AG04449 (cell line): ENCODE data around the gene OXCT2.
"Not testable (repeated sequence)": the region's sequence is repeated elsewhere in the genome, so short reads cannot be mapped to it uniquely, and the experiment has no call there.

Source experiments
- CTCF ChIA-PET: fragments of 350-600 bp; formaldehyde crosslinking; extraction: SDS; loops from one replicate; lab custom pipeline; 2021; ENCODE audit warnings: antibody characterized with exemption; lab: Yijun Ruan, JAX
- POLR2A ChIA-PET: fragments of 400-600, 350-600 bp; formaldehyde crosslinking; extraction: SDS; loops from one replicate; lab custom pipeline; 2020; ENCODE audit warnings: antibody characterized with exemption, inconsistent platforms; lab: Yijun Ruan, JAX
- DNase-seq: peaks from one replicate; pipeline ENCODE4 v3.0.0-alpha.2; 2010; ENCODE audit warnings: low read depth, low spot score
- H3K4me3 ChIP-seq: 2 replicates; pipeline ENCODE4 v1.5.1; 2011; ENCODE audit warnings: low read depth, mild to moderate bottlenecking, control low read depth, low read length
- TF ChIP-seq, protein P1 (sequence below): IDR thresholded peaks from one replicate; pipeline ENCODE4 v1.5.1; 2011; ENCODE audit warnings: mild to moderate bottlenecking, moderate library complexity, low read length, control low read depth, inconsistent platforms; ENCODE audit not compliant: insufficient read depth; ENCODE audit errors: missing control alignments

The OXCT2 gene

DNA sequence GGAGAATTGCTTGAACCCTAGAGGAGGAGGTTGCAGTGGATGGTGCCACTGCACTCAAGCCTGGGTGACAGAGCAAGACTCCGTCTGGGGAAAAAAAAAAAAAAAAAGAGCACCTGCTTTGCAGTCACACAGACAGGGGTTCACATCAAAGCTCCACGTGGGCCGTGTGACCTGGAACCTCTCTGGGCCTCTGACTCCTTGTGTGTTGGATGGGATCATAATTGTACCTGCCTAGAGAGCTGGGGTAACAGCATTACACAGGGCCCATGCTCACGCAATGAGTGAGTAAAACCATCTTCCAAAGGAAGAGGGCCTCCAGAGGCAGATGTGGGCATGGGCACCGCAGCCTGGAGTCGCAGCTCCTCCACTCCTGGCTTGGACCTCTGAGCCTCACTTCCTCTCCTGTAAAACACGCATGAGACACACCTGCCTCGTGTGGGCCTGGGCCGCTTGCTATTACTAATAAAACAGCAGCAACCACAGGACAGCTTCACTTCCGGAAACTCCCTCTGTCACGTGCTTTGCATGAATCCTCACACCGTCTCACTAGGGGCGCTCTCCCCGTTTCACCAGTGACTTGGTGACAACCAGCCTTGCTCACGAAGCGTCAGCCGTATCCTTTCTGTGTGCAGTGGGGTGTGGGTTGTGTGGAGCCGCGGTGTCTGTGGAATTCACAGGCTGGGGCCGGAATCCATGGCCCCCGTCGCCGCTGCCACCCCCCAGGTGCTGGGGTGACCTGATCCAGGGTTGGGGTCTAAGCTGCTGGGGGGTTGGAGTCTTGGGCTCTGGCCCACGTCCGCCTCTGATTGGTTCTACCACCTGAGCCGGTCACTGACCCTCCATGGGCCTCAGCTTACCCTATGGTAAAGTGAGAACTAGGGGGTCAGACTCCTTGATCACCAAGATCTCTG is 28.0 kb upstream of the OXCT2 start:
- DNase-seq, H3K4me3 ChIP-seq: not testable (repeated sequence)
- ChIA-PET POLR2A (interaction anchor here (1.0 kb wide), 1 partner anchor 183 kb away, joined by 3 read pairs; no protein-coding TSS in a partner anchor), CTCF (interaction anchor here (0.8 to 5.8 kb wide), 21 partner anchors 8 to 240 kb away, joined by 3 to 41 read pairs (median 5); partner anchors contain the start of genes BMP8B and NT5C1A)
- TF ChIP-seq, protein P1, sequence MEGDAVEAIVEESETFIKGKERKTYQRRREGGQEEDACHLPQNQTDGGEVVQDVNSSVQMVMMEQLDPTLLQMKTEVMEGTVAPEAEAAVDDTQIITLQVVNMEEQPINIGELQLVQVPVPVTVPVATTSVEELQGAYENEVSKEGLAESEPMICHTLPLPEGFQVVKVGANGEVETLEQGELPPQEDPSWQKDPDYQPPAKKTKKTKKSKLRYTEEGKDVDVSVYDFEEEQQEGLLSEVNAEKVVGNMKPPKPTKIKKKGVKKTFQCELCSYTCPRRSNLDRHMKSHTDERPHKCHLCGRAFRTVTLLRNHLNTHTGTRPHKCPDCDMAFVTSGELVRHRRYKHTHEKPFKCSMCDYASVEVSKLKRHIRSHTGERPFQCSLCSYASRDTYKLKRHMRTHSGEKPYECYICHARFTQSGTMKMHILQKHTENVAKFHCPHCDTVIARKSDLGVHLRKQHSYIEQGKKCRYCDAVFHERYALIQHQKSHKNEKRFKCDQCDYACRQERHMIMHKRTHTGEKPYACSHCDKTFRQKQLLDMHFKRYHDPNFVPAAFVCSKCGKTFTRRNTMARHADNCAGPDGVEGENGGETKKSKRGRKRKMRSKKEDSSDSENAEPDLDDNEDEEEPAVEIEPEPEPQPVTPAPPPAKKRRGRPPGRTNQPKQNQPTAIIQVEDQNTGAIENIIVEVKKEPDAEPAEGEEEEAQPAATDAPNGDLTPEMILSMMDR, result peak; percentile 33

DNA sequence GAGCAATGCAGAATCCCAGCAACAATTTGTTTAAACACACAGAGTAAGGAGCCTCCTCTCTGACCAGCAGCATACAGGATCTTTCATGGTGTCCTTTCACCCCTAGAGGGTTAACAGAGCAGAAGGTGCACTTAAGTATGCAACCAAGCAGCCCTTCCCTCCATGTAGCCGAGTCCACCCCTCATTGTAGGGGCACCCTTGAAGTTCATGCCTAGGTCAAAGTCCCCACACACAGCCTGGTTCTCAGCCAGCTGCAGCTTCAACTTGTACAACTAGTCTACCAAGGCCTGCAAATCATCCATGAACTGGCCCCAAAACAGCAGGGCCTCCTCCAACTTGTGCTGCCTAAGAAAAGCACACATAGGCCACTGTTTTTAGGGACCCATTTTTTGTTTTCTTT is 24.5 kb upstream of the OXCT2 start:
- TF ChIP-seq, protein P1, result no peak
- DNase-seq, result no peak
- ChIA-PET CTCF (no interaction called here), POLR2A (no interaction called here)
- H3K4me3 ChIP-seq, result no peak overlapping the region

DNA sequence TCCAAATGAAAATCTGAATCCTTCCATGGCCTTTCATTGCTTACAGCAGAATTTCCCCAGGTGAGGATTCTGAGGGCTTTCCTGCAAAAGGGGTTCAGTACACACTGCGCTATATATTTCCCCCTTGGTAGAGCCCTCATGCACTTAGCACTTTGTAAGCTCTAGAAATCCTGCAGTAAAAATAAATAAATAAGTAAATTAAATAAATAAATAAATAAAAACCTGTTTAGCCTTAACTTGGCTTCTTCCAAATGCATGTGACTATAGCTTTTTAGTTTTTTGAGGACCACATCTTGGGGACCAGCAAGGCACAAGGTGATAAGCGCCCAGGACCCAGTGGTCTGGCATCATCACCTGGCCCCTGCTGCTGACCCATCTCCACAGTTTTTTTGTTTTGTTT is 20.7 kb upstream of the OXCT2 start:
- ChIA-PET POLR2A (no interaction called here), CTCF (no interaction called here)
- H3K4me3 ChIP-seq, result no peak overlapping the region
- no peak for DNase-seq
- TF ChIP-seq, protein P1, result no peak

DNA sequence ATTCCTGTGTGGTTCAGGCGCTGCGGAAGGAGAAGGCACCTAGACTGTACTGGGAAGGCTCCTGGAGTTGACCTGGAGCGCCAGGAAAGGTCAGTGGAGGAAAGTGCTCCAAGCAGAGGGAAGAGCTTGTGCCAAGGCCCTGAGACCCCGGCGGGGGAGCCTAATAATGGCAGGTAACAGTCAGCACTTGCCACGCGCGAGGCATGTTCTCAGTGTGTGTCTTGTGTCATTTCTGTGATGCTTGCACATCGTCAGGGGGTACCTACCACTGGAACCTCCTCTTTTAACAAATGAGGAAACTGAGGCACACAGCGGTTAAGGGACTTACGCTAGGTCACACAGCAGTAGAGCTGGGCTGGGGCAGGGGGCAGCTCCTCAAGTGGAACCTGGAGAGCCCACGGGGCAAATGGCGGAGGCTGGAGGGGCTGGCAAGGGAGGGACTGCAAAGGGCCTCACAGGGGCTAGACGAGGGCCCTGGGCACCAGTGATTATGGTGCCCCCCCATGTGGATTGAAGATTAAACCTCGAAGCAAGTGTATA is 18.5 kb upstream of the OXCT2 start:
- DNase-seq, result no peak
- H3K4me3 ChIP-seq, result no peak overlapping the region
- TF ChIP-seq, protein P1, result no peak
- ChIA-PET CTCF (interaction anchor here (1.7 kb wide), 1 partner anchor 9 kb away, joined by 7 read pairs; no protein-coding TSS in a partner anchor), POLR2A (no interaction called here)

DNA sequence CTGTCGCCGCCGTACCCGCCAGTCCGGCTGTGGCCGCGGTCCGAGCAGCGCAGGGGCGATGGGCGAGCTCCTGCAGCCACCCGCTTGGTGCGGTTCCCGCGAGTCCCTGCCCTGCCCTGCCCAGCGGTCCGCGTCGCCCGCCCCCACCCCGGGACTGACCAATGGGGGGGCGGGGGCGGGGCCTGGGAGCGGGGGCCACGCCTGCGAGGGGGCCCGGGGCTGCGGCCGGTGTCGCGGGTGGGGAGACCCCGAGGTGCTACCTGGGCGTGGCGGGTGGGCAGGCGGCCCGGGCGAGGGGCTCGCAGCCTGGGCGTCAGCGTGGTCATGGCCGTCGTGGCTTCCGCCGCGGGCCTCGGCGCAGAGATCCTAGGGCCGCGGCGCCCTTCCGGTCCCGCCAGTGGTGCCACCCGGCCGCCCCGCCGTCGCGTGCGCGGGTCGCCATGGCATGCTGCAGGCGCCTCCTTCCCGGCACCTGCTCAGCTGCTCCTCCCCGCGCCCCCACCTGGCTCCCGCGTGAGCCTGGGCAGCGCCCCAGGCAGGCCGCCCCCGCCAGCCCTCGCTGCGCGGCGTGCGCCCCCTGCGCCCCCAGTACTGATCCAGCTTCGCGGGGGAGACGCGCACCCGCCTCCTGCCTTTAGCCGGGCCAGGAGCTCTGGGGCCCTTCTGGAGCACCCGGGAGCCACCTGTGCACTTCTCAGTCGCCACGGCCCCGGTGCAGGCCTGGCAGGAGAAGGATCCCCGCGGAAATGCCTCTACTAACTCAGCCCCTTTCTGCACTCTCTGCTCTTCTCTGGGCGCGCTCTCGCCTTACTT is 17.8 kb upstream of the OXCT2 start, which contains the start of gene BMP8B:
Gene BMP8B, minus strand, starts transcription at position 108 of the 813 bp plus-strand sequence. CDS start 380 bp downstream, outside the sequence.
- CTCF ChIA-PET, result interaction anchor here (1.7 kb wide), 1 partner anchor 10 kb away, joined by 7 read pairs; no protein-coding TSS in a partner anchor
- POLR2A ChIA-PET, result no interaction called here
- H3K4me3 ChIP-seq, result peak within 1 kb of the TSS; percentile 40
- TF ChIP-seq, protein P1, result no peak
- DNase-seq, result no peak
